SJCRH30 (cell line): ENCODE data around the gene LYL1. TPM values are rescaled to one million over a fixed set of nuclear protein-coding genes. Genes with fewer than 3 reads are reported as not detected.
"Not testable (repeated sequence)": the region's sequence is repeated elsewhere in the genome, so short reads cannot be mapped to it uniquely, and the experiment has no call there.

Source experiments
- DNase-seq, 2 experiments: peaks; one replicate each; pipeline ENCODE4 v3.0.0-alpha.2; 2015 to 2020
- H3K27ac ChIP-seq: fragments of 250-450 bp; sonication (Bioruptor Pico); 2 replicates; pipeline ENCODE4 v1.5.1; 2020; ENCODE audit warnings: mild to moderate bottlenecking, moderate library complexity
- H3K27me3 ChIP-seq: fragments of 250-450 bp; sonication (Bioruptor Pico); 2 replicates; pipeline ENCODE4 v1.5.1; 2020; ENCODE audit warnings: mild to moderate bottlenecking, moderate library complexity
- H3K36me3 ChIP-seq: fragments of 250-450 bp; sonication (Bioruptor Pico); 2 replicates; pipeline ENCODE4 v1.5.1; 2020; ENCODE audit warnings: mild to moderate bottlenecking, moderate library complexity
- H3K4me1 ChIP-seq: fragments of 250-450 bp; sonication (Bioruptor Pico); 2 replicates; pipeline ENCODE4 v1.5.1; 2020; ENCODE audit warnings: mild to moderate bottlenecking, moderate library complexity
- H3K4me3 ChIP-seq: fragments of 250-450 bp; sonication (Bioruptor Pico); 2 replicates; pipeline ENCODE4 v1.5.1; 2020; ENCODE audit warnings: mild to moderate bottlenecking, moderate library complexity
- H3K9me3 ChIP-seq: fragments of 250-450 bp; sonication (Bioruptor Pico); replicated peaks from 2 replicates; pipeline ENCODE4 v1.5.1; 2020; ENCODE audit warnings: mild to moderate bottlenecking, moderate library complexity
- total RNA-seq: library from RNA; depleted of rRNA; stranded (reverse); fragments of >200 nt; shearing (Covaris generic); gene quantifications from 2 replicates; pipeline ENCODE4 v1.2.3, GENCODE V29; 2014; rRNA removed

LYL1 gene
- 0.08 TPM in 1 of 2 replicates, not detected in the other for total RNA-seq

GRCh38 chr19:13102666-13103580 is at the start of gene LYL1:
Gene LYL1 (minus strand): TSS chr19:13102858. CDS start chr19:13101171, 1,687 bp downstream.
- H3K4me1 ChIP-seq: no peaks in the 10 kb centered on the region
- no peak for DNase-seq
- no peaks in the 10 kb centered on the region for H3K27me3 ChIP-seq
- H3K36me3 ChIP-seq: peaks cover 8% of the 10 kb centered on the region
- H3K9me3 ChIP-seq: no peaks in the 10 kb centered on the region
- no peak within 1 kb of the TSS for H3K4me3 ChIP-seq
- H3K27ac ChIP-seq: no peak within 1 kb of the TSS

- H3K36me3 ChIP-seq: peaks cover 3% of the 10 kb centered on the region; the same call in 1 of the 2 replicates
- peak; percentile 99 for DNase-seq
- peak overlapping the region; percentile 93 for H3K27ac ChIP-seq
- H3K27me3 ChIP-seq: no peaks in the 10 kb centered on the region
- H3K4me1 ChIP-seq: peaks cover 11% of the 10 kb centered on the region; the same call in 1 of the 2 replicates
- peak overlapping the region; percentile 75 for H3K4me3 ChIP-seq
- H3K9me3 ChIP-seq: no peaks in the 10 kb centered on the region
Measured at GRCh38 chr19:13151605-13152355, 49.1 kb upstream of the LYL1 start.

GRCh38 chr19:13150931-13151604 is 48.4 kb upstream of the LYL1 start:
- peak in 1 of 2 experiments; percentile 42 for DNase-seq
- Histone ChIP-seq H3K4me1 (peaks cover 6% of the 10 kb centered on the region; the same call in 1 of the 2 replicates), H3K9me3 (no peaks in the 10 kb centered on the region), H3K36me3 (peaks cover 3% of the 10 kb centered on the region; the same call in 1 of the 2 replicates), H3K4me3 (peak overlapping the region; percentile 75), H3K27me3 (no peaks in the 10 kb centered on the region), H3K27ac (peak overlapping the region; percentile 56)

- Histone ChIP-seq H3K36me3 (peaks cover 3% of the 10 kb centered on the region; the same call in 1 of the 2 replicates), H3K9me3 (no peaks in the 10 kb centered on the region), H3K4me1 (peaks cover 3% of the 10 kb centered on the region; the same call in 1 of the 2 replicates), H3K27me3 (no peaks in the 10 kb centered on the region), H3K27ac (peak within 1 kb of the TSS; percentile 56), H3K4me3 (peak within 1 kb of the TSS; percentile 75)
- DNase-seq: peak; percentile 96
Measured at GRCh38 chr19:13150187-13150930, 47.7 kb upstream of the LYL1 start, which contains the start of the genes IER2 and STX10. Gene IER2 (plus strand): TSS chr19:13150411. CDS start chr19:13153187, 2,776 bp downstream. Gene STX10 (minus strand): TSS chr19:13150375. CDS start chr19:13150173, 202 bp downstream.

GRCh38 chr19:13149628-13150186 is 47.0 kb upstream of the LYL1 start:
- Histone ChIP-seq H3K27ac (peak overlapping the region; percentile 56), H3K9me3 (no peaks in the 10 kb centered on the region), H3K36me3 (peaks cover 4% of the 10 kb centered on the region; the same call in 1 of the 2 replicates), H3K4me1 (no peaks in the 10 kb centered on the region), H3K4me3 (peak overlapping the region; percentile 75), H3K27me3 (no peaks in the 10 kb centered on the region)
- peak; percentile 73 to 77 for DNase-seq

GRCh38 chr19:13149173-13149627 is 46.5 kb upstream of the LYL1 start:
- H3K27ac ChIP-seq: not testable (repeated sequence)

GRCh38 chr19:13146763-13147563 is 44.3 kb upstream of the LYL1 start:
- no peak for DNase-seq
- Histone ChIP-seq H3K27ac (no peak overlapping the region), H3K36me3 (0 out of 2 replicates have a peak, but pooled peaks cover 2% of the 10 kb centered on the region), H3K9me3 (no peaks in the 10 kb centered on the region), H3K4me1 (peaks cover 9% of the 10 kb centered on the region), H3K4me3 (no peak overlapping the region), H3K27me3 (no peaks in the 10 kb centered on the region)

More at GRCh38 chr19:13149173-13149627, 46.5 kb upstream of the LYL1 start:
- not testable (repeated sequence) for H3K27me3 ChIP-seq, H3K4me1 ChIP-seq, DNase-seq, H3K9me3 ChIP-seq, H3K36me3 ChIP-seq
- H3K4me3 ChIP-seq: peak overlapping the region; percentile 75

GRCh38 chr19:13139633-13140311 is 37.1 kb upstream of the LYL1 start:
- Histone ChIP-seq H3K9me3 (no peaks in the 10 kb centered on the region), H3K4me3 (no peak overlapping the region), H3K36me3 (peaks cover 39% of the 10 kb centered on the region), H3K27me3 (no peaks in the 10 kb centered on the region), H3K4me1 (peaks cover 9% of the 10 kb centered on the region), H3K27ac (no peak overlapping the region)
- DNase-seq: no peak

GRCh38 chr19:13138916-13139198 is 36.2 kb upstream of the LYL1 start:
- H3K9me3 ChIP-seq: no peaks in the 10 kb centered on the region
- no peaks in the 10 kb centered on the region for H3K27me3 ChIP-seq
- H3K27ac ChIP-seq: no peak overlapping the region
- H3K4me3 ChIP-seq: no peak overlapping the region
- H3K4me1 ChIP-seq: peaks cover 9% of the 10 kb centered on the region
- H3K36me3 ChIP-seq: peaks cover 42% of the 10 kb centered on the region
- DNase-seq: no peak

GRCh38 chr19:13138171-13138915 is 35.7 kb upstream of the LYL1 start:
- Histone ChIP-seq H3K36me3 (peaks cover 48% of the 10 kb centered on the region), H3K27me3 (no peaks in the 10 kb centered on the region), H3K4me1 (peaks cover 6% of the 10 kb centered on the region), H3K4me3 (no peak overlapping the region), H3K9me3 (no peaks in the 10 kb centered on the region), H3K27ac (no peak overlapping the region)
- DNase-seq: no peak

- Histone ChIP-seq H3K4me1 (no peaks in the 10 kb centered on the region), H3K27me3 (no peaks in the 10 kb centered on the region), H3K4me3 (no peak overlapping the region), H3K36me3 (peaks cover 53% of the 10 kb centered on the region), H3K27ac (no peak overlapping the region), H3K9me3 (no peaks in the 10 kb centered on the region)
- no peak for DNase-seq
Measured at GRCh38 chr19:13137290-13137794, 34.7 kb upstream of the LYL1 start.
